Fibroblast of lung (primary cell): Measurements from ENCODE around the gene PHACTR2. TPM values are rescaled to one million over a fixed set of nuclear protein-coding genes. Genes with fewer than 3 reads are reported as not detected.

Source experiments
- DNase-seq, 2 donors: peaks; one replicate each; pipeline versions ENCODE4 v3.0.0 to v3.0.0-alpha.2; 2010; ENCODE audit warnings: low read depth in 2 of 2
- H2AFZ ChIP-seq: 2 replicates; pipeline ENCODE4 v1.5.1; 2012; ENCODE audit warnings: low read length, control low read depth, inconsistent platforms
- H3K27ac ChIP-seq: 2 replicates; pipeline ENCODE4 v1.5.1; 2011; ENCODE audit warnings: low read length, control low read depth; ENCODE audit not compliant: insufficient read depth
- H3K27me3 ChIP-seq: 2 replicates; pipeline ENCODE4 v1.5.1; 2011; ENCODE audit warnings: mild to moderate bottlenecking, low read length; ENCODE audit not compliant: control insufficient read depth, insufficient read depth
- H3K36me3 ChIP-seq: 2 replicates; pipeline ENCODE4 v1.5.1; 2011; ENCODE audit warnings: low read length; ENCODE audit not compliant: control insufficient read depth, insufficient read depth
- H3K4me1 ChIP-seq: 2 replicates; pipeline ENCODE4 v1.5.1; 2011; ENCODE audit warnings: low read length; ENCODE audit not compliant: control insufficient read depth, insufficient read depth; ENCODE audit errors: extremely low read depth
- H3K4me2 ChIP-seq: 2 replicates; pipeline ENCODE4 v1.5.1; 2011; ENCODE audit warnings: low read length, control low read depth; ENCODE audit not compliant: insufficient read depth; ENCODE audit errors: extremely low read depth
- H3K4me3 ChIP-seq, 4 experiments: fragments of 200-600 bp in 1 of 4; sonication (generic) in 1 of 4; replicated peaks in 1 of 4; 2 replicates each; pipeline ENCODE4 v1.5.1; 2011 to 2016; ENCODE audit warnings: low read length in 4 of 4, low read depth in 3 of 4, mild to moderate bottlenecking in 3 of 4, control low read depth in 2 of 4, inconsistent platforms in 1 of 4, mixed read lengths in 1 of 4; ENCODE audit not compliant: insufficient read depth in 1 of 4; ENCODE audit errors: control extremely low read depth in 1 of 4
- H3K79me2 ChIP-seq: 2 replicates; pipeline ENCODE4 v1.5.1; 2012; ENCODE audit warnings: mild to moderate bottlenecking, low read length, inconsistent platforms; ENCODE audit not compliant: control insufficient read depth, insufficient read depth
- H3K9ac ChIP-seq: 2 replicates; pipeline ENCODE4 v1.5.1; 2011; ENCODE audit warnings: mild to moderate bottlenecking, low read length, control low read depth; ENCODE audit not compliant: insufficient read depth
- H3K9me3 ChIP-seq: 2 replicates; pipeline ENCODE4 v1.5.1; 2012; ENCODE audit warnings: low read depth, low read length; ENCODE audit not compliant: control insufficient read depth, insufficient read depth
- H4K20me1 ChIP-seq: 2 replicates; pipeline ENCODE4 v1.5.1; 2011; ENCODE audit warnings: low read length; ENCODE audit not compliant: control insufficient read depth, insufficient read depth; ENCODE audit errors: extremely low read depth
- EZH2 ChIP-seq: IDR thresholded peaks from 2 replicates; pipeline ENCODE4 v1.5.1; 2012; ENCODE audit warnings: low read length, control low read depth, mild to moderate bottlenecking; ENCODE audit errors: missing control alignments
- polyA plus RNA-seq, 2 donors: library from polyadenylated mRNA; depleted of rRNA in 1 of 2; stranded (reverse) in 1 of 2; unstranded in 1 of 2; fragments of >200 nt; gene quantifications; 2 replicates each; pipeline ENCODE4 v1.2.1, GENCODE V29; 2011 to 2012; ENCODE audit warnings: missing spikeins in 1 of 2
- total RNA-seq: library from RNA; depleted of rRNA; stranded (reverse); fragments of >200 nt; gene quantifications from 2 replicates; pipeline ENCODE4 v1.2.1, GENCODE V29; 2014
- TF ChIP-seq, protein P1 (sequence below), 2 donors: IDR thresholded peaks in 1 of 2; conservative IDR thresholded peaks in 1 of 2; 1 replicate in 1 of 2; 2 replicates in 1 of 2; pipeline ENCODE4 v1.5.1; 2011 to 2012; ENCODE audit warnings: low read length in 2 of 2, control low read depth in 1 of 2, inconsistent platforms in 1 of 2, low read depth in 1 of 2, mild to moderate bottlenecking in 1 of 2

PHACTR2 gene
- total and polyA plus RNA-seq, 2 donors (not counting 1 experiment from before 2014, with no cell fraction given): 40.1 to 55.0 TPM

DNA sequence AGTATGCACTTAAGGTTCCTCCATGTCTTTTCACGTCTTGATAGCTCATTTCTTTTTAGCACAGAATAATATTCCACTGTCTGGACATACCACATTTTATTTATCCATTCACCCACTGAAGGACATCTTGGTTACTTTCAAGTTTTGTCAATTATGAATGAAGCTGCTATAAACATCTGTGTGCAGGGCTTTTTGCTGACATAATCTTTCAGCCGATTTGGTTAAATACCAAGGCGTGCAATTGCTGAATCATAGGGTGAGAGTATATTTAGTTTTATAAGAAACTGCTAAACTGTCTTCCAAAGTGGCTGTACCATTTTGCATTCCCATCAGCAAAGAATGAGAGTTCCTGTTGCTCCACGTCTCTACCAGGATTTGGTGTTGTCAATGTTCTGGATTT, 44.9 kb upstream of the PHACTR2 start:
- Histone ChIP-seq H3K27me3 (no peaks in the 10 kb centered on the region), H3K4me2 (no peak overlapping the region), H3K9ac (no peak overlapping the region), H4K20me1 (no peaks in the 10 kb centered on the region), H3K4me1 (no peaks in the 10 kb centered on the region), H3K36me3 (no peaks in the 10 kb centered on the region), H3K27ac (no peak overlapping the region), H3K79me2 (no peaks in the 10 kb centered on the region), H3K9me3 (no peaks in the 10 kb centered on the region), H2AFZ (no peak overlapping the region), H3K4me3 (no peak overlapping the region)
- no peak for TF ChIP-seq EZH2
- TF ChIP-seq, protein P1, sequence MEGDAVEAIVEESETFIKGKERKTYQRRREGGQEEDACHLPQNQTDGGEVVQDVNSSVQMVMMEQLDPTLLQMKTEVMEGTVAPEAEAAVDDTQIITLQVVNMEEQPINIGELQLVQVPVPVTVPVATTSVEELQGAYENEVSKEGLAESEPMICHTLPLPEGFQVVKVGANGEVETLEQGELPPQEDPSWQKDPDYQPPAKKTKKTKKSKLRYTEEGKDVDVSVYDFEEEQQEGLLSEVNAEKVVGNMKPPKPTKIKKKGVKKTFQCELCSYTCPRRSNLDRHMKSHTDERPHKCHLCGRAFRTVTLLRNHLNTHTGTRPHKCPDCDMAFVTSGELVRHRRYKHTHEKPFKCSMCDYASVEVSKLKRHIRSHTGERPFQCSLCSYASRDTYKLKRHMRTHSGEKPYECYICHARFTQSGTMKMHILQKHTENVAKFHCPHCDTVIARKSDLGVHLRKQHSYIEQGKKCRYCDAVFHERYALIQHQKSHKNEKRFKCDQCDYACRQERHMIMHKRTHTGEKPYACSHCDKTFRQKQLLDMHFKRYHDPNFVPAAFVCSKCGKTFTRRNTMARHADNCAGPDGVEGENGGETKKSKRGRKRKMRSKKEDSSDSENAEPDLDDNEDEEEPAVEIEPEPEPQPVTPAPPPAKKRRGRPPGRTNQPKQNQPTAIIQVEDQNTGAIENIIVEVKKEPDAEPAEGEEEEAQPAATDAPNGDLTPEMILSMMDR (conservative IDR thresholded peaks at IDR 0.05 in 1 of 2, IDR thresholded peaks at IDR 0.05 in 1 of 2; ENCODE audit: low read depth in 1 of 2, low read length in 2 of 2): no peak
- no peak for DNase-seq

DNA sequence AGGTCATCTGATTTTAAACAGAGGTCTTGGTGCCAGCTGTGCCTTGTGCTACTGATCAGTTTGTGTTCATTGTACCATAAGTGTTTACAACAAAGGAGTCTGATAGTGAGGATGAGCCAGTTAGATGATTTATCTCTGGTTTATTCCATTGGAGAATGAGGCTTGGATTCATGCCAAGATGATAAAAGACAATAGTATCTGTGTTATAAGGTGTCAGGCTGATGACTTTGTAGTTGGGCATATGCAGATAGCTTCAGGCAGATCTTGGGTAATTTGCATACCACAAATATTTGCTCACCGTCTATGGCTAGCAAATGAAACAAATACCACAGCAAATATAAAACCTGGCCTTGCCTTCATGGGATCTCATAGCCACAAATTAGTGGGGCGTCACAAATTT, 43.3 kb upstream of the PHACTR2 start:
- no peaks in the 10 kb centered on the region for H3K9me3 ChIP-seq
- H3K4me3 ChIP-seq: no peak overlapping the region
- no peak overlapping the region for H2AFZ ChIP-seq
- no peaks in the 10 kb centered on the region for H3K79me2 ChIP-seq
- H3K27me3 ChIP-seq: no peaks in the 10 kb centered on the region
- H3K27ac ChIP-seq: no peak overlapping the region
- H4K20me1 ChIP-seq: no peaks in the 10 kb centered on the region
- H3K9ac ChIP-seq: no peak overlapping the region
- no peak overlapping the region for H3K4me2 ChIP-seq
- no peak for TF ChIP-seq EZH2
- TF ChIP-seq, protein P1 (conservative IDR thresholded peaks at IDR 0.05 in 1 of 2, IDR thresholded peaks at IDR 0.05 in 1 of 2; ENCODE audit: low read depth in 1 of 2, low read length in 2 of 2): no peak
- no peaks in the 10 kb centered on the region for H3K4me1 ChIP-seq
- no peaks in the 10 kb centered on the region for H3K36me3 ChIP-seq
- DNase-seq: peak in 1 of 2 donors; percentile 40

DNA sequence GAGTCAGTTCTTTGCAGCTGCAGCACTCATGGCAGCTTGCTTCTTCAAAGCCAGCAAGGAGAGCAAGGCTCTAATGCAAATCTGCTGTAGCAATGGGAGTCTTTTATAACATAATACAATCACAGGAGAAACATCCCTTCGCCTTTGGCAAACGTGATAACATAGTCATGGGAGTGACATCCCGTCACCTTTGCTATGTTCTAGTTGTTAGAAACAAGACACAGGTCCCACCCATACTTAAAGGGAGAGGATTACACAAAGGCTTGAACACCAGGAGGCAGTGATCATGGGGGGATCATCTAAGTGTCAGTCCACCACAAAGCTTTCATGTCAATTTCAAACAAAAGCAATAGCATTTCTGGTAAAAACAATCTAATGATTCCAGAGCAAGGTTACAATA, 40.1 kb upstream of the PHACTR2 start:
- H3K79me2 ChIP-seq: no peaks in the 10 kb centered on the region
- no peaks in the 10 kb centered on the region for H3K27me3 ChIP-seq
- H3K4me1 ChIP-seq: no peaks in the 10 kb centered on the region
- no peak overlapping the region for H3K4me2 ChIP-seq
- no peak overlapping the region for H3K27ac ChIP-seq
- no peak overlapping the region for H3K9ac ChIP-seq
- H3K36me3 ChIP-seq: no peaks in the 10 kb centered on the region
- no peak for DNase-seq
- no peaks in the 10 kb centered on the region for H3K9me3 ChIP-seq
- H3K4me3 ChIP-seq: no peak overlapping the region
- no peak for TF ChIP-seq EZH2
- TF ChIP-seq, protein P1 (conservative IDR thresholded peaks at IDR 0.05 in 1 of 2, IDR thresholded peaks at IDR 0.05 in 1 of 2; ENCODE audit: low read depth in 1 of 2, low read length in 2 of 2): no peak
- H2AFZ ChIP-seq: no peak overlapping the region
- no peaks in the 10 kb centered on the region for H4K20me1 ChIP-seq
